K562 treated with DMSO at 1 percent for 12 hours (cell line): ENCODE data around the gene TM4SF18. TPM values are rescaled to one million over a fixed set of nuclear protein-coding genes. Genes with fewer than 3 reads are reported as not detected.

Experiments used
- total RNA-seq: library from RNA; unstranded; fragments of 300-600 nt; gene quantifications from 2 replicates; pipeline ENCODE4 v1.2.3, GENCODE V29; 2022; ENCODE audit not compliant: insufficient read depth

Gene TM4SF18, protein sequence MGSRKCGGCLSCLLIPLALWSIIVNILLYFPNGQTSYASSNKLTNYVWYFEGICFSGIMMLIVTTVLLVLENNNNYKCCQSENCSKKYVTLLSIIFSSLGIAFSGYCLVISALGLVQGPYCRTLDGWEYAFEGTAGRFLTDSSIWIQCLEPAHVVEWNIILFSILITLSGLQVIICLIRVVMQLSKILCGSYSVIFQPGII
- total RNA-seq = not detected in 2 replicates

DNA sequence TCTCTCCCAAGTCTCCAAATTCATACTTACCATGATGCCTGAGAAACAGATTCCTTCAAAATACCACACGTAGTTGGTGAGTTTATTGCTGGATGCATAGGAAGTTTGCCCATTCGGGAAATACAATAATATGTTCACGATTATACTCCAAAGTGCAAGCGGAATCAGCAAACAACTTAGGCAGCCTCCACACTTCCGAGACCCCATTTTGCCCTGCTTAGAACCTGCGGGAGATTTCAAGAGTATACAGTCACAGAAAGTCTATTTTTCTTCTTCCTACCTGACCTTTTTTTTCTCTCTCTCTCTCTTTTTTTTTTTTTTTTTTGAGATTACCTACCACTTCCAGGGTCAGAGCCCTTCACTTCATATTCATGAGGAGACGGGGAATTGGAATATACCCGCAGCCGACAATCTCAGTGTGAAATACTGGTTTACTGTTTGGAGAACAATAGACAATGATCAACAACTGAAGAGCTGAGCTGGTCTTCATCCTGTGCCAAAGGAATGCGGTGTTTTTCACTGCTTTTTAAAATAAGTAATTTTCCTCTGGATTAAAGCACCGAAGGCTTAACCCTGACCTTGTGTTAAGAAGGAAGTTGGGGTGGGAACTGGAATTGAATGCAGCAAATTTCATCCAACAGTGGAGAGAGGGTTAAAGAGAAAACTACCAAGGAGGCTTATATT lies at the start of gene TM4SF18:
TM4SF18 (minus strand) TSS at position 461 of the 684 bp plus-strand sequence; CDS start at position 207, 254 bp downstream.

DNA sequence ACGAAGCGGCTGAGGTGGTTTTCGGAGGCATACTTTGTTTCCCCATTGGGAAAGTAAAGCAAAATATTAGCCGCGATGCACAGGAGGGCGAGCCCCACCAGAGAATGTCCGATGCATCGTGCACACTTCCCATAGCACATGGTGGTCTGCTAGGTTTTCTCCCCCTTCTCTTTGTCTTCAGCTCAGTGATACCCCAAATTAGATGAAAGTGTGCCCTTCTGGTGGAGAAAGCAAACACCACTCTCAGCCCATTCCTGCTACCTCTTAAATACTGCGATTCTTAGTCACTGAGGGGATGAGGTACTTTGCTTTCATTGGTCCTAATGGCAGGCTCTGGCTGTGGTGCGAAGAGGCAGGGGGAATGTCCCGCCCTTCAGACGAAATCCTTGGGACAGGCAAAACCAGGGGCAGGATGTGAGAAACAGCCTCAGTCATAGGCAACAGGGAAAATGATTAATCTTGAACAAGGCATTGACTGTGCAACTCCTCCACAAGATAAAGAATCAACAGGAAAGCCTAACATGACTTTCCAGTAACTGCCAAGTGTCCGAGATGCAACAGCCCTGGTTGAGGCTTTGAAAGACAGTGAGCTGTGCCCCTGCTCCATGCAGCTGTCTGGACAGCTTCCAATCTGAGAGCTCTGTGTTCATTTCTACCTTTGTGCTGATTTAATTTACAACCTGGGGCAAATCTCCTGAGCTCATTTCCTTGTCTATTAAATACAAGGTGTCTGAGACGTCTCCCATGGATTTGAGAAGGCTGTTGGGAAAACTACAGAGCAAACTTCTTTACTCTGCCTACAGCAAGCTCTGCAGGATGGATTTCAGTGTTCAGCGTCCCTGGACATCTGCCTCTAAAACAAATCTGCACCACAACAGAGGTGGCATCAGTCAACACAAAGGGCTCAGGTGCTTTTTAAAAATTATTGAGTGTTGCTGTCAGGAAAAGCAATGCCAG lies 44.2 kb upstream of the TM4SF18 start, which contains the start of gene TM4SF1:
TM4SF1 (minus strand) TSS at position 242 of the 957 bp plus-strand sequence; CDS start at position 140, 102 bp downstream.

Other genes with a start within 250 kb of the TM4SF18 start
- gene HLTF, start 247.1 kb downstream of the TM4SF18 start, total RNA-seq = 13.5 and 46.4 TPM in 2 replicates
- gene HPS3, start 204.0 kb downstream of the TM4SF18 start, total RNA-seq = 6.5 and 15.4 TPM in 2 replicates
- not detected in 2 replicates for gene CP, start 111.8 kb downstream of the TM4SF18 start, total RNA-seq
- gene TM4SF1, start 44.0 kb upstream of the TM4SF18 start, total RNA-seq = not detected in 2 replicates
- not detected in 2 replicates for gene TM4SF4, start 141.1 kb upstream of the TM4SF18 start, total RNA-seq